ENCODE results near the gene NECTIN1. TPM values are rescaled to one million over a fixed set of nuclear protein-coding genes. Genes with fewer than 3 reads are reported as not detected.

Gene NECTIN1
- total RNA-seq, 1 experiment from 2014 or later: 19.9 TPM

- CTCF ChIA-PET: no interaction called here
- H3K4me2 ChIP-seq (ENCODE audit: low read length): no peak overlapping the region
- H4K20me1 ChIP-seq (ENCODE audit: low read length): peaks cover 8% of the 10 kb centered on the region; the same call in 1 of the 2 replicates
Measured at GRCh38 chr11:119710417-119710816, 18.6 kb downstream of the NECTIN1 start.

GRCh38 chr11:119709638-119710346 lies 19.2 kb downstream of the NECTIN1 start:
- intact Hi-C loops (cut with micrococcal nuclease): no loop called here
- no TSS peak for BruUV-seq (replicated peaks)
- no peak overlapping the region for H2AFZ ChIP-seq (ENCODE audit: low read length)
- no peak for TF ChIP-seq CTCF (conservative IDR thresholded peaks at IDR 0.05; ENCODE audit: low read depth, low read length)
- no peak for TF ChIP-seq EZH2 (IDR thresholded peaks at IDR 0.05; ENCODE audit: low read length, unreplicated experiment)
- no peak for TF ChIP-seq EZH2phosphoT487 (IDR thresholded peaks at IDR 0.05; ENCODE audit: borderline replicate concordance, low read length)
- H3K79me2 ChIP-seq (ENCODE audit: low read length): no peaks in the 10 kb centered on the region
- DNase-seq (no peak), ATAC-seq (no peak)
- H3K4me2 ChIP-seq (ENCODE audit: low read length): no peak overlapping the region
- H3K27ac ChIP-seq (ENCODE audit: low read length): no peak overlapping the region
- H3K27me3 ChIP-seq (ENCODE audit: low read length): no peaks in the 10 kb centered on the region
- POLR2A ChIA-PET (ENCODE audit: unreplicated experiment): no interaction called here
- CTCF ChIA-PET: no interaction called here
- H3F3A ChIP-seq (ENCODE audit: low read length, unreplicated experiment): no peaks in the 10 kb centered on the region
- no peaks in the 10 kb centered on the region; the same call in 1 of the 2 replicates for H3K4me1 ChIP-seq (ENCODE audit: insufficient read depth, low read length)
- H3K9me2 ChIP-seq (replicated peaks; ENCODE audit: low read length): no peaks in the 10 kb centered on the region
- H3K4me3 ChIP-seq (ENCODE audit: low read length): no peak overlapping the region
- no peak overlapping the region for H3K9ac ChIP-seq (ENCODE audit: low read length)
- no peaks in the 10 kb centered on the region for H3K9me3 ChIP-seq (ENCODE audit: low read length)
- no peaks in the 10 kb centered on the region for H3K36me3 ChIP-seq (ENCODE audit: low read depth, low read length)
- H4K20me1 ChIP-seq (ENCODE audit: low read length): peaks cover 8% of the 10 kb centered on the region; the same call in 1 of the 2 replicates

More at GRCh38 chr11:119710417-119710816, 18.6 kb downstream of the NECTIN1 start:
- no peak overlapping the region for H3K27ac ChIP-seq (ENCODE audit: low read length)
- H2AFZ ChIP-seq (ENCODE audit: low read length): no peak overlapping the region
- POLR2A ChIA-PET (ENCODE audit: unreplicated experiment): no interaction called here
- H3K4me3 ChIP-seq (ENCODE audit: low read length): no peak overlapping the region
- no peaks in the 10 kb centered on the region for H3K36me3 ChIP-seq (ENCODE audit: low read depth, low read length)
- intact Hi-C loops (cut with micrococcal nuclease): no loop called here
- H3F3A ChIP-seq (ENCODE audit: low read length, unreplicated experiment): no peaks in the 10 kb centered on the region
- no peak for ATAC-seq
- no TSS peak for BruUV-seq (replicated peaks)
- H3K79me2 ChIP-seq (ENCODE audit: low read length): no peaks in the 10 kb centered on the region
- TF ChIP-seq EZH2 (IDR thresholded peaks at IDR 0.05; ENCODE audit: low read length, unreplicated experiment) (no peak), CTCF (conservative IDR thresholded peaks at IDR 0.05; ENCODE audit: low read depth, low read length) (no peak), EZH2phosphoT487 (IDR thresholded peaks at IDR 0.05; ENCODE audit: borderline replicate concordance, low read length) (no peak)
- no peaks in the 10 kb centered on the region; the same call in 1 of the 2 replicates for H3K4me1 ChIP-seq (ENCODE audit: insufficient read depth, low read length)
- H3K27me3 ChIP-seq (ENCODE audit: low read length): no peaks in the 10 kb centered on the region
- H3K9me2 ChIP-seq (replicated peaks; ENCODE audit: low read length): no peaks in the 10 kb centered on the region
- no peak overlapping the region for H3K9ac ChIP-seq (ENCODE audit: low read length)
- no peaks in the 10 kb centered on the region for H3K9me3 ChIP-seq (ENCODE audit: low read length)
- no peak for DNase-seq

- Histone ChIP-seq H4K20me1 (ENCODE audit: low read length) (peaks cover 8% of the 10 kb centered on the region; the same call in 1 of the 2 replicates), H3K4me1 (ENCODE audit: insufficient read depth, low read length) (no peaks in the 10 kb centered on the region; the same call in 1 of the 2 replicates), H3K27me3 (ENCODE audit: low read length) (no peaks in the 10 kb centered on the region), H3K4me2 (ENCODE audit: low read length) (no peak overlapping the region), H3K9me3 (ENCODE audit: low read length) (no peaks in the 10 kb centered on the region), H3K36me3 (ENCODE audit: low read depth, low read length) (no peaks in the 10 kb centered on the region), H3F3A (ENCODE audit: low read length, unreplicated experiment) (no peaks in the 10 kb centered on the region), H2AFZ (ENCODE audit: low read length) (no peak overlapping the region), H3K9me2 (replicated peaks; ENCODE audit: low read length) (no peaks in the 10 kb centered on the region), H3K79me2 (ENCODE audit: low read length) (no peaks in the 10 kb centered on the region), H3K27ac (ENCODE audit: low read length) (no peak overlapping the region), H3K4me3 (ENCODE audit: low read length) (no peak overlapping the region), H3K9ac (ENCODE audit: low read length) (no peak overlapping the region)
- TF ChIP-seq CTCF (conservative IDR thresholded peaks at IDR 0.05; ENCODE audit: low read depth, low read length) (no peak), EZH2 (IDR thresholded peaks at IDR 0.05; ENCODE audit: low read length, unreplicated experiment) (no peak), EZH2phosphoT487 (IDR thresholded peaks at IDR 0.05; ENCODE audit: borderline replicate concordance, low read length) (no peak)
- ATAC-seq: no peak
- no TSS peak for BruUV-seq (replicated peaks)
- ChIA-PET CTCF (no interaction called here), POLR2A (ENCODE audit: unreplicated experiment) (no interaction called here)
- no peak for DNase-seq
- intact Hi-C loops (cut with micrococcal nuclease): no loop called here
Measured at GRCh38 chr11:119709171-119709570, 19.8 kb downstream of the NECTIN1 start.

Data from PC-3 (cell line).